ENCODE measurements around the gene SDE2. TPM values are rescaled to one million over a fixed set of nuclear protein-coding genes. Genes with fewer than 3 reads are reported as not detected.

SDE2 gene
- total and polyA plus RNA-seq, 10 of the 15 experiments (the other 5 are each of a cell fraction or from before 2014, with no cell fraction given): 2.7 to 19.4 (median 12.6) TPM

DNA sequence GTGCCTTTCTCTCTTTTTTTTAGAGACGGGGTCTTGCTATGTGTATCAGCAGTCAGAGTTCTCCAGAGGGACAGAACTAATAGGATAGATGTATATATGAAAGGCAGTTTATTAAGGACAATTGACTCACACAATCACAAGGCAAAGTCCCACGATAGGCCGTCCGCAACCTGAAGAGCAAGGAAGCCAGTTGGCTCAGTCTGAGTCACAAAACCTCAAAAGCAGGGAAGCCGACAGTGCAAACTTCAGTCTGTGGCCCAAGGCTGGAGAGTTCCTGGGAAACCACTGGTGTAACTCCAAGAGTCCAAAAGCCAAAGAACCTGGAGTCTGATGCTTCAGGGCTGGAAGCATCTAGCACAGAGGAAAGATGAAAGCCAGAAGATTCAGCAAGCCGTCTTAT is 47.1 kb upstream of the SDE2 start (continued):
- TF ChIP-seq, protein P1, sequence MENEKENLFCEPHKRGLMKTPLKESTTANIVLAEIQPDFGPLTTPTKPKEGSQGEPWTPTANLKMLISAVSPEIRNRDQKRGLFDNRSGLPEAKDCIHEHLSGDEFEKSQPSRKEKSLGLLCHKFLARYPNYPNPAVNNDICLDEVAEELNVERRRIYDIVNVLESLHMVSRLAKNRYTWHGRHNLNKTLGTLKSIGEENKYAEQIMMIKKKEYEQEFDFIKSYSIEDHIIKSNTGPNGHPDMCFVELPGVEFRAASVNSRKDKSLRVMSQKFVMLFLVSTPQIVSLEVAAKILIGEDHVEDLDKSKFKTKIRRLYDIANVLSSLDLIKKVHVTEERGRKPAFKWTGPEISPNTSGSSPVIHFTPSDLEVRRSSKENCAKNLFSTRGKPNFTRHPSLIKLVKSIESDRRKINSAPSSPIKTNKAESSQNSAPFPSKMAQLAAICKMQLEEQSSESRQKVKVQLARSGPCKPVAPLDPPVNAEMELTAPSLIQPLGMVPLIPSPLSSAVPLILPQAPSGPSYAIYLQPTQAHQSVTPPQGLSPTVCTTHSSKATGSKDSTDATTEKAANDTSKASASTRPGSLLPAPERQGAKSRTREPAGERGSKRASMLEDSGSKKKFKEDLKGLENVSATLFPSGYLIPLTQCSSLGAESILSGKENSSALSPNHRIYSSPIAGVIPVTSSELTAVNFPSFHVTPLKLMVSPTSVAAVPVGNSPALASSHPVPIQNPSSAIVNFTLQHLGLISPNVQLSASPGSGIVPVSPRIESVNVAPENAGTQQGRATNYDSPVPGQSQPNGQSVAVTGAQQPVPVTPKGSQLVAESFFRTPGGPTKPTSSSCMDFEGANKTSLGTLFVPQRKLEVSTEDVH (IDR thresholded peaks at IDR 0.05; ENCODE audit: low read depth, partially characterized antibody): no peak
- no peak for TF ChIP-seq RUNX3 (IDR thresholded peaks at IDR 0.05; ENCODE audit: low read length)
- TF ChIP-seq, protein P2, sequence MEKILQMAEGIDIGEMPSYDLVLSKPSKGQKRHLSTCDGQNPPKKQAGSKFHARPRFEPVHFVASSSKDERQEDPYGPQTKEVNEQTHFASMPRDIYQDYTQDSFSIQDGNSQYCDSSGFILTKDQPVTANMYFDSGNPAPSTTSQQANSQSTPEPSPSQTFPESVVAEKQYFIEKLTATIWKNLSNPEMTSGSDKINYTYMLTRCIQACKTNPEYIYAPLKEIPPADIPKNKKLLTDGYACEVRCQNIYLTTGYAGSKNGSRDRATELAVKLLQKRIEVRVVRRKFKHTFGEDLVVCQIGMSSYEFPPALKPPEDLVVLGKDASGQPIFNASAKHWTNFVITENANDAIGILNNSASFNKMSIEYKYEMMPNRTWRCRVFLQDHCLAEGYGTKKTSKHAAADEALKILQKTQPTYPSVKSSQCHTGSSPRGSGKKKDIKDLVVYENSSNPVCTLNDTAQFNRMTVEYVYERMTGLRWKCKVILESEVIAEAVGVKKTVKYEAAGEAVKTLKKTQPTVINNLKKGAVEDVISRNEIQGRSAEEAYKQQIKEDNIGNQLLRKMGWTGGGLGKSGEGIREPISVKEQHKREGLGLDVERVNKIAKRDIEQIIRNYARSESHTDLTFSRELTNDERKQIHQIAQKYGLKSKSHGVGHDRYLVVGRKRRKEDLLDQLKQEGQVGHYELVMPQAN (conservative IDR thresholded peaks at IDR 0.05): no peak
- TF ChIP-seq RB1 (IDR thresholded peaks at IDR 0.05; ENCODE audit: borderline replicate concordance): no peak
- TF ChIP-seq ATF7 (IDR thresholded peaks at IDR 0.05; ENCODE audit: low read depth): no peak
- TF ChIP-seq ZNF622 (IDR thresholded peaks at IDR 0.05): no peak
- no peak for TF ChIP-seq BRCA1 (IDR thresholded peaks at IDR 0.05; ENCODE audit: low read depth, low read length)
- TF ChIP-seq ZBED1 (IDR thresholded peaks at IDR 0.05; ENCODE audit: borderline replicate concordance): no peak
- no peak for TF ChIP-seq BHLHE40 (IDR thresholded peaks at IDR 0.05; ENCODE audit: borderline replicate concordance in 1 of 2, low read depth in 2 of 2, low read length in 1 of 2)
- TF ChIP-seq RCOR1 (conservative IDR thresholded peaks at IDR 0.05; ENCODE audit: low read depth, low read length): no peak
